GM12878 (cell line): ENCODE measurements around the gene TCF7.

Experiments
- CREB1 ChIP-seq: IDR thresholded peaks from 2 replicates; pipeline ENCODE4 v1.6.1; 2012; ENCODE audit warnings: low read depth, mild to moderate bottlenecking, inconsistent platforms
- CTCF ChIP-seq, 3 experiments: IDR thresholded peaks in 2 of 3; conservative IDR thresholded peaks in 1 of 3; 2 replicates each; pipeline ENCODE4 v1.5.1; 2011; ENCODE audit warnings: low read depth in 3 of 3, low read length in 3 of 3, mild to moderate bottlenecking in 3 of 3, control low read depth in 2 of 3, moderate library complexity in 2 of 3, inconsistent platforms in 1 of 3, mixed read lengths in 1 of 3; ENCODE audit not compliant: control insufficient read depth in 2 of 3, insufficient read depth in 1 of 3; ENCODE audit errors: extremely low read depth in 1 of 3
- NR2C2 ChIP-seq: IDR thresholded peaks from 2 replicates; pipeline ENCODE4 v1.6.1; 2011; ENCODE audit warnings: borderline replicate concordance, low read depth; ENCODE audit not compliant: control insufficient read depth, insufficient read length

GRCh38 chr5:134084570-134084969 lies 29.9 kb upstream of the TCF7 start:
- TF ChIP-seq NR2C2 = no peak
- TF ChIP-seq CREB1 = no peak
- TF ChIP-seq CTCF (IDR thresholded peaks at IDR 0.05 in 2 of 3, conservative IDR thresholded peaks at IDR 0.05 in 1 of 3; ENCODE audit: control insufficient read depth in 2 of 3, extremely low read depth in 1 of 3, insufficient read depth in 1 of 3, low read depth in 3 of 3, low read length in 3 of 3) = no peak
